SK-N-SH (cell line): ENCODE results near the gene AP4S1. TPM values are rescaled to one million over a fixed set of nuclear protein-coding genes. Genes with fewer than 3 reads are reported as not detected.

Experiments used
- CTCF ChIA-PET: fragments of 300-600, 350-600 bp; formaldehyde crosslinking; extraction: SDS; loops from one replicate; lab custom pipeline; 2021; lab: Yijun Ruan, JAX
- POLR2A ChIA-PET: fragments of 350-600 bp; sonication (Branson Sonifier 250); formaldehyde crosslinking; extraction: SDS; loops from one replicate; lab custom pipeline; 2020; ENCODE audit warnings: antibody characterized with exemption, inconsistent platforms; lab: Yijun Ruan, JAX
- DNase-seq: peaks from one replicate; pipeline ENCODE4 v3.0.0; 2012
- H2AFZ ChIP-seq: fragments of 200-600 bp; sonication (generic); 2 replicates; pipeline ENCODE4 v1.8.1; 2016; ENCODE audit warnings: antibody characterized with exemption, mild to moderate bottlenecking, low read depth
- H3F3A ChIP-seq: fragments of 200-600 bp; sonication (generic); replicated peaks from 2 replicates; pipeline ENCODE3; 2016; ENCODE audit warnings: antibody characterized with exemption, mild to moderate bottlenecking; ENCODE audit not compliant: insufficient read depth
- H3K27ac ChIP-seq, 2 experiments: fragments of 200-500 bp in 1 of 2; fragments of 200-600 bp in 1 of 2; sonication (Bioruptor generic) in 1 of 2; sonication (generic), shearing (Covaris generic) in 1 of 2; 2 replicates each; pipeline versions ENCODE4 v1.5.1 to v1.6.1; 2014 to 2016; ENCODE audit warnings: low read depth in 2 of 2, inconsistent platforms in 1 of 2, low read length in 1 of 2, mild to moderate bottlenecking in 1 of 2, mixed read lengths in 1 of 2
- H3K27me3 ChIP-seq: fragments of 200-600 bp; sonication (generic), shearing (Covaris generic); 2 replicates; pipeline ENCODE4 v1.6.1; 2016; ENCODE audit warnings: mixed run types; ENCODE audit not compliant: insufficient read depth
- H3K36me3 ChIP-seq, 2 experiments: fragments of 200-500 bp in 1 of 2; fragments of 200-600 bp in 1 of 2; sonication (Bioruptor generic) in 1 of 2; sonication (generic) in 1 of 2; replicated peaks in 1 of 2; 2 replicates each; pipeline versions ENCODE3 to v1.5.1; 2014 to 2016; ENCODE audit warnings: low read length in 1 of 2, mild to moderate bottlenecking in 1 of 2; ENCODE audit not compliant: insufficient read depth in 2 of 2, control insufficient read depth in 1 of 2
- H3K4me1 ChIP-seq, 2 experiments: fragments of 200-500 bp in 1 of 2; fragments of 200-600 bp in 1 of 2; sonication (Bioruptor generic) in 1 of 2; sonication (generic), shearing (Covaris generic) in 1 of 2; 2 replicates each; pipeline versions ENCODE4 v1.5.1 to v1.6.1; 2014 to 2016; ENCODE audit warnings: low read depth in 1 of 2, low read length in 1 of 2, mixed run types in 1 of 2; ENCODE audit not compliant: insufficient read depth in 2 of 2, control insufficient read depth in 1 of 2
- H3K4me2 ChIP-seq: fragments of 200-600 bp; sonication (generic), shearing (Covaris generic); 2 replicates; pipeline ENCODE4 v1.6.1; 2017; ENCODE audit warnings: mixed run types
- H3K4me3 ChIP-seq, 2 experiments: fragments of 200-500 bp in 1 of 2; fragments of 200-600 bp in 1 of 2; sonication (Bioruptor generic) in 1 of 2; sonication (generic), shearing (Covaris generic) in 1 of 2; 2 replicates each; pipeline versions ENCODE4 v1.5.1 to v1.8.1; 2014 to 2016; ENCODE audit warnings: low read depth in 2 of 2, inconsistent platforms in 1 of 2, low read length in 1 of 2, mild to moderate bottlenecking in 1 of 2, mixed read lengths in 1 of 2, moderate library complexity in 1 of 2
- H3K79me2 ChIP-seq: fragments of 200-600 bp; sonication (generic); 2 replicates; pipeline ENCODE4 v1.8.1; 2017; ENCODE audit warnings: mild to moderate bottlenecking; ENCODE audit not compliant: insufficient read depth
- H3K9ac ChIP-seq: fragments of 200-600 bp; sonication (generic); 2 replicates; pipeline ENCODE4 v1.6.1; 2017; ENCODE audit warnings: mixed run types
- H3K9me2 ChIP-seq: fragments of 200-600 bp; sonication (generic); 2 replicates; pipeline ENCODE4 v1.6.1; 2017; ENCODE audit warnings: mixed run types
- H3K9me3 ChIP-seq: fragments of 200-600 bp; sonication (generic); 2 replicates; pipeline ENCODE4 v1.6.1; 2017; ENCODE audit warnings: mixed run types, mild to moderate bottlenecking, moderate library complexity
- H4K20me1 ChIP-seq: fragments of 200-600 bp; sonication (generic); 2 replicates; pipeline ENCODE4 v1.6.1; 2017; ENCODE audit warnings: mild to moderate bottlenecking, mixed run types; ENCODE audit not compliant: insufficient read depth
- EP300 ChIP-seq, 2 experiments: IDR thresholded peaks; 2 replicates each; pipeline versions ENCODE4 v1.4.0 to v1.6.1; 2012; ENCODE audit warnings: borderline replicate concordance in 1 of 2, low read depth in 1 of 2, low read length in 1 of 2
- FOXJ3 ChIP-seq: sonication (generic); formaldehyde crosslinking; IDR thresholded peaks from 2 replicates; pipeline ENCODE4 v1.5.1; 2020; ENCODE audit warnings: mild to moderate bottlenecking, missing genetic modification reagents
- GABPA ChIP-seq: IDR thresholded peaks from 2 replicates; pipeline ENCODE4 v1.4.0; 2012; ENCODE audit warnings: low read depth, mild to moderate bottlenecking
- NFIC ChIP-seq: IDR thresholded peaks from 2 replicates; pipeline ENCODE4 v1.4.0; 2012; ENCODE audit warnings: borderline replicate concordance
- RCOR1 ChIP-seq: fragments of 150-350 bp; IDR thresholded peaks from 2 replicates; pipeline ENCODE4 v1.6.1; 2017; ENCODE audit warnings: antibody characterized with exemption, low read length
- TCF12 ChIP-seq: IDR thresholded peaks from 2 replicates; pipeline ENCODE4 v1.4.0; 2012
- WGBS: methylation state at CpG from one replicate; pipeline ENCODE4 v1.1.6; 2017; ENCODE audit warnings: low lambda C conversion rate; 5-methylcytosine and 5-hydroxymethylcytosine counted together
- polyA plus RNA-seq, 3 experiments: library from polyadenylated mRNA; depleted of rRNA; stranded (reverse); fragments of >200 nt; gene quantifications; 2 replicates each; pipeline ENCODE4 v1.2.3, GENCODE V29; 2012
- TF ChIP-seq, protein P1 (sequence below): IDR thresholded peaks from 2 replicates; pipeline ENCODE4; 2012
- TF ChIP-seq, protein P2 (sequence below): IDR thresholded peaks from 2 replicates; pipeline ENCODE4 v1.4.0; 2012; ENCODE audit warnings: low read depth, borderline replicate concordance

AP4S1 gene
- polyA plus RNA-seq, 1 of the 3 experiments (the other 2 are of a cell fraction), result 1.7 TPM

DNA sequence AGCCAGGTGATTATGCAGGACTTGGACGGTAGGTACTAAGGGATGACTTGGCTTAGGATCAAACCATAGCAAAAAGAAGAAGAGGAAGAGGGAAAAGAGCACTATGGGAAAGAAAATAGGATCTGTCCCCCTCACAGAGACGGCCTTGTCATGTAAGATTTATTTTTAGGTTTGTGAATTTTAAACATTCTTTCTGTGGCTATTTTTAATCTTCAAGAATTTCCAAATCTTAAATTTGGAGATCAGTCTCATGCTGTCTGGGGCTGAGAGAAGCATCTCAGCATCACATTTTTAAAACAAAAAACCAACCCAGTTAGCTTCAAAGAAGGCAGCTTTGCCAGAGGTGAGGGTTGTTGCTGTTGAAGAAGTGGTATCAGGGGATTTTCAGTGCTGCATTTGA is 53.3 kb downstream of the AP4S1 start (continued):
- TF ChIP-seq, protein P1, sequence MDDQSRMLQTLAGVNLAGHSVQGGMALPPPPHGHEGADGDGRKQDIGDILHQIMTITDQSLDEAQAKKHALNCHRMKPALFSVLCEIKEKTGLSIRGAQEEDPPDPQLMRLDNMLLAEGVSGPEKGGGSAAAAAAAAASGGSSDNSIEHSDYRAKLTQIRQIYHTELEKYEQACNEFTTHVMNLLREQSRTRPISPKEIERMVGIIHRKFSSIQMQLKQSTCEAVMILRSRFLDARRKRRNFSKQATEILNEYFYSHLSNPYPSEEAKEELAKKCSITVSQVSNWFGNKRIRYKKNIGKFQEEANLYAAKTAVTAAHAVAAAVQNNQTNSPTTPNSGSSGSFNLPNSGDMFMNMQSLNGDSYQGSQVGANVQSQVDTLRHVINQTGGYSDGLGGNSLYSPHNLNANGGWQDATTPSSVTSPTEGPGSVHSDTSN, result no peak

DNA sequence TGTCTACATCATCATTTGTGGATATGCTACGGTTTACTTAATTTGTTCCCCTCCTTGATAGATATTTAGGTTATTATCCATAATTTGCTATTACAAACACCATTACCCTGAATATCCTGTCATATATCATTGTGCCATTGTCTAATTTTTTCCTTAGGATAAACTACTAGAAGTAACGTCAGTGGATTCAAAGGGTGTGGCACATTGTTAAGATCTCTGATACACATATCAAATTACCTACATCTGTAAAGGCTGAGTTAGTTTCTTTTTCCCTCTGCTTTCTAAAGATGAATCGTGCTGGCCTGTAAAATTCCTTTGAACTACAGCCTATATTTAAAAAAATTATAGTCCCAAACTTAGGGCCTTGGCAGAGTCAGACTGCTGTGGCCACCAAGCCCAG is 54.6 kb downstream of the AP4S1 start:
- Histone ChIP-seq H3K9ac (no peak overlapping the region), H3K4me1 (no peaks in the 10 kb centered on the region), H3K79me2 (no peaks in the 10 kb centered on the region), H3K9me2 (no peaks in the 10 kb centered on the region), H3K27ac (no peak overlapping the region), H3K9me3 (no peaks in the 10 kb centered on the region), H3F3A (peaks cover 3% of the 10 kb centered on the region), H4K20me1 (no peaks in the 10 kb centered on the region), H3K4me3 (no peak overlapping the region), H3K27me3 (no peaks in the 10 kb centered on the region), H3K36me3 (peaks cover 0 to 8% of the 10 kb centered on the region in 2 experiments), H2AFZ (no peak overlapping the region), H3K4me2 (no peak overlapping the region)
- 49% methylated on average over 3 of the region's 3 CpGs for WGBS
- TF ChIP-seq TCF12 (no peak), RCOR1 (no peak)
- no peak for DNase-seq
- CTCF ChIA-PET, result interaction anchor here (1.0 kb wide), 1 partner anchor 54 kb away, joined by 3 read pairs; the partner anchor contains the start of genes AP4S1 and STRN3
- POLR2A ChIA-PET, result no interaction called here

DNA sequence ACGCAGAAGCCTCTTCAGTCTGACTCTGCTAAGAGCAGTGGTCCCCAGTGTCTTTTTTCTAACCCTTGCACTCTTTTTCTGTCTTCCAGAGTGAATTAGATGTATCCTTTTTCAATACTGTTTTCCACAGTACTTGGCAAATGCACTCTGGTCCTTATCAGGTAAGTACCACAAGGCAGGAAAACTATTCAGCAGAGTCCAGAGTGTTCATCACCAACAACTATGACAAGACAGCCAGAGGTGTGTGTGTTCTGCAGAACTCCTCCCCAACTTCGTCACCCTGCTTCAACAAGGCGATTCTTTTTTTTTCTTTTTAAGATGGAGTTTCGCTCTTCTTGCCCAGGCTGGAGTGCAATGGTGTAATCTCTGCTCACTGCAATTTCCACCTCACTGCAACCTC is 55.0 kb downstream of the AP4S1 start:
- WGBS, result 96% methylated on average over 4 of the region's 4 CpGs
- ChIA-PET CTCF (interaction anchor here (1.0 kb wide), 1 partner anchor 54 kb away, joined by 3 read pairs; the partner anchor contains the start of genes AP4S1 and STRN3), POLR2A (no interaction called here)

GRCh38 chr14:31083781-31084180 is 58.3 kb downstream of the AP4S1 start:
- H3F3A ChIP-seq, result peaks cover 6% of the 10 kb centered on the region
- ChIA-PET CTCF (interaction anchor here (1.6 to 2.9 kb wide), 3 partner anchors 12 to 103 kb away, joined by 3 to 24 read pairs (median 3); no protein-coding TSS in a partner anchor), POLR2A (no interaction called here)
- DNase-seq, result no peak
- no peaks in the 10 kb centered on the region for H4K20me1 ChIP-seq
- no peaks in the 10 kb centered on the region for H3K9me3 ChIP-seq
- no peaks in the 10 kb centered on the region for H3K36me3 ChIP-seq
- no peaks in the 10 kb centered on the region for H3K4me1 ChIP-seq
- H3K27ac ChIP-seq, result no peak overlapping the region
- WGBS, result 94% methylated on average over 3 of the region's 3 CpGs
- no peak overlapping the region for H3K4me3 ChIP-seq
- no peak overlapping the region for H2AFZ ChIP-seq
- no peaks in the 10 kb centered on the region for H3K27me3 ChIP-seq
- no peaks in the 10 kb centered on the region for H3K9me2 ChIP-seq
- no peak overlapping the region for H3K4me2 ChIP-seq
- H3K79me2 ChIP-seq, result no peaks in the 10 kb centered on the region
- no peak overlapping the region for H3K9ac ChIP-seq
- TF ChIP-seq GABPA (no peak), FOXJ3 (CRISPR knock-in tag) (no peak), NFIC (no peak), EP300 (IDR thresholded peaks at IDR 0.05; ENCODE audit: borderline replicate concordance in 1 of 2, low read depth in 1 of 2, low read length in 1 of 2) (no peak)
- TF ChIP-seq, protein P2, sequence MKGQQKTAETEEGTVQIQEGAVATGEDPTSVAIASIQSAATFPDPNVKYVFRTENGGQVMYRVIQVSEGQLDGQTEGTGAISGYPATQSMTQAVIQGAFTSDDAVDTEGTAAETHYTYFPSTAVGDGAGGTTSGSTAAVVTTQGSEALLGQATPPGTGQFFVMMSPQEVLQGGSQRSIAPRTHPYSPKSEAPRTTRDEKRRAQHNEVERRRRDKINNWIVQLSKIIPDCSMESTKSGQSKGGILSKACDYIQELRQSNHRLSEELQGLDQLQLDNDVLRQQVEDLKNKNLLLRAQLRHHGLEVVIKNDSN, result no peak
- TF ChIP-seq, all 33 proteins: peak for 0

More for the DNA sequence above, 55.0 kb downstream of the AP4S1 start:
- no peaks in the 10 kb centered on the region for H3K9me3 ChIP-seq
- peaks cover 0 to 4% of the 10 kb centered on the region in 2 experiments for H3K36me3 ChIP-seq
- H3K79me2 ChIP-seq, result no peaks in the 10 kb centered on the region
- no peak overlapping the region for H3K9ac ChIP-seq
- H3K4me2 ChIP-seq, result no peak overlapping the region
- no peak for DNase-seq
- no peaks in the 10 kb centered on the region for H3K9me2 ChIP-seq
- H3K4me3 ChIP-seq, result no peak overlapping the region
- H3K4me1 ChIP-seq, result no peaks in the 10 kb centered on the region
- H4K20me1 ChIP-seq, result no peaks in the 10 kb centered on the region
- peaks cover 3% of the 10 kb centered on the region for H3F3A ChIP-seq
- no peak for TF ChIP-seq EP300 (IDR thresholded peaks at IDR 0.05; ENCODE audit: borderline replicate concordance in 1 of 2, low read depth in 1 of 2, low read length in 1 of 2)
- H3K27me3 ChIP-seq, result no peaks in the 10 kb centered on the region
- no peak overlapping the region for H2AFZ ChIP-seq
- H3K27ac ChIP-seq, result no peak overlapping the region
